Stomach (tissue), 9 donors: ENCODE results near the gene TGIF1. TPM values are rescaled to one million over a fixed set of nuclear protein-coding genes. Genes with fewer than 3 reads are reported as not detected.
A peak's percentile ranks its signal among the peaks of the same experiment; 100 is the strongest.

Experiments used
- DNase-seq, 2 donors: peaks; one replicate each; pipeline versions ENCODE4 v3.0.0 to v3.0.0-alpha.2; 2013 to 2019
- H3K27ac ChIP-seq, 5 donors: fragments of 200-600 bp in 4 of 5; sonication (generic) in 4 of 5; one replicate each; pipeline ENCODE4 v1.5.1; 2013 to 2019; ENCODE audit warnings: mild to moderate bottlenecking in 1 of 5, moderate library complexity in 1 of 5
- H3K27me3 ChIP-seq, 3 donors: fragments of 200-600 bp; sonication (generic); one replicate each; pipeline ENCODE4 v1.5.1; 2017 to 2019; ENCODE audit warnings: mixed run types in 1 of 3
- H3K36me3 ChIP-seq, 4 donors: fragments of 200-600 bp; sonication (generic); 1 replicate in 3 of 4; 2 replicates in 1 of 4; pipeline ENCODE4 v1.5.1; 2016 to 2019
- H3K4me1 ChIP-seq, 4 donors: fragments of 200-600 bp; sonication (generic); one replicate each; pipeline ENCODE4 v1.5.1; 2016 to 2019
- H3K4me3 ChIP-seq, 4 donors: fragments of 200-600 bp; sonication (generic) in 3 of 4; one replicate each; pipeline ENCODE4 v1.5.1; 2016 to 2019; ENCODE audit warnings: mild to moderate bottlenecking in 1 of 4
- H3K9me3 ChIP-seq, 4 donors: fragments of 200-600 bp; sonication (generic); one replicate each; pipeline ENCODE4 v1.5.1; 2016 to 2019
- CTCF ChIP-seq, 7 experiments: fragments of 450-650 bp in 4 of 7; fragments of 200-600 bp in 3 of 7; sonication (generic) in 3 of 7; IDR thresholded peaks; one replicate each; pipeline ENCODE4 v1.5.1; 2016 to 2019; ENCODE audit warnings: antibody characterized with exemption in 7 of 7, control low read depth in 2 of 7, mild to moderate bottlenecking in 1 of 7
- EP300 ChIP-seq: sonication (generic); formaldehyde crosslinking; IDR thresholded peaks from one replicate; pipeline ENCODE4 v1.6.1; 2017; ENCODE audit warnings: antibody characterized with exemption
- POLR2A ChIP-seq, 4 donors: fragments of 450-650 bp; IDR thresholded peaks; one replicate each; pipeline ENCODE4 v1.6.1; 2016; ENCODE audit warnings: antibody characterized with exemption in 4 of 4, control low read depth in 2 of 4, mild to moderate bottlenecking in 1 of 4, moderate library complexity in 1 of 4
- POLR2AphosphoS5 ChIP-seq, 3 donors: sonication (generic); formaldehyde crosslinking; IDR thresholded peaks; one replicate each; pipeline ENCODE4 v1.6.1; 2016; ENCODE audit warnings: antibody characterized with exemption in 3 of 3
- WGBS, 5 donors: extraction: QIAGEN DNeasy Blood & Tissue Kit in 3 of 5; methylation state at CpG; one replicate each; pipeline versions ENCODE4 v1.1.5 to v1.1.7; 2013 to 2018; 5-methylcytosine and 5-hydroxymethylcytosine counted together
- intact Hi-C: fragments of 100-400 bp; cut with DNase I; formaldehyde crosslinking; loops from one replicate; pipeline ENCODE4 v1.15.1; 2023; ENCODE audit warnings: low total_unique reads
- polyA plus RNA-seq, 3 donors: library from polyadenylated mRNA; stranded (reverse); fragments of 200-250 nt; gene quantifications; one replicate each; pipeline ENCODE4 v1.2.3, GENCODE V29; 2013
- total RNA-seq, 5 donors: library from RNA; depleted of rRNA; stranded (reverse); fragments of >200 nt; gene quantifications; one replicate each; pipeline versions ENCODE4 v1.1.0 to v1.2.3, GENCODE V29; 2014 to 2016
- donor health status: healthy with polysubstance abuse.
- donor health status: Bipolar disorder and iron deficiency.
- donor health status: healthy.

TGIF1 gene
- total and polyA plus RNA-seq, 8 donors = 18.7 to 87.6 (median 55.2) TPM

DNA sequence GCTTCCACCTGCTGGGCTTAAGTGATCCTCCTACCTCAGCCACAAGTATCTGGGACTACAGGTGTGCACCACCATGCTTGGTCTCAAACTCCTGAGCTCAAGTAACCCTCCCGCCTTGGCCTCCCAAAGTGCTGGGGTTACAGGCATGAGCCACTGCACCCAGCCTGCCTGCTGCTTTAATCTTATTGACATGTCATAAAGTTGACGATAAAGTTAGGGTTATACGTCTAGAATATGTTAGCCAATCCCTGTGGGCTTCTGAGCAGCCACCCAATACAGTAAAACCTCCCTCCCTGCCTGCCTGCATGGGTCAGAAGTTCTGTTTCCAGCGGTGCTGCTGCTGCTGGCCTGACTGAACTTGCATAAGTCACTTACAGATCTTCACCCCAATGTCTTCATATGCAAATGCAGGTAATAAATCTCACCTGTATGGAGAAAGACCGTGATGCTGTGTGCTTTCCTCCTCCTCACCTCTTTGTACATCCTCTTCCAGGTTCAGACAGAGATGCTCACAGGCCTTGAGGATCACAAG, 30.1 kb downstream of the TGIF1 start:
- H3K27me3 ChIP-seq = no peaks in the 10 kb centered on the region
- no peaks in the 10 kb centered on the region for H3K36me3 ChIP-seq
- TF ChIP-seq POLR2AphosphoS5 (IDR thresholded peaks at IDR 0.05) = no peak
- TF ChIP-seq EP300 = no peak
- TF ChIP-seq CTCF (IDR thresholded peaks at IDR 0.05) = no peak
- no peak for TF ChIP-seq POLR2A (IDR thresholded peaks at IDR 0.05)
- no peak overlapping the region for H3K27ac ChIP-seq
- WGBS, 5 donors = 76 to 84% (median 80%) methylated on average over 3 to 5 of the region's 5 CpGs
- no peaks in the 10 kb centered on the region for H3K4me1 ChIP-seq
- H3K9me3 ChIP-seq = no peaks in the 10 kb centered on the region
- intact Hi-C loops = no loop called here
- no peak for DNase-seq
- H3K4me3 ChIP-seq = no peak overlapping the region

DNA sequence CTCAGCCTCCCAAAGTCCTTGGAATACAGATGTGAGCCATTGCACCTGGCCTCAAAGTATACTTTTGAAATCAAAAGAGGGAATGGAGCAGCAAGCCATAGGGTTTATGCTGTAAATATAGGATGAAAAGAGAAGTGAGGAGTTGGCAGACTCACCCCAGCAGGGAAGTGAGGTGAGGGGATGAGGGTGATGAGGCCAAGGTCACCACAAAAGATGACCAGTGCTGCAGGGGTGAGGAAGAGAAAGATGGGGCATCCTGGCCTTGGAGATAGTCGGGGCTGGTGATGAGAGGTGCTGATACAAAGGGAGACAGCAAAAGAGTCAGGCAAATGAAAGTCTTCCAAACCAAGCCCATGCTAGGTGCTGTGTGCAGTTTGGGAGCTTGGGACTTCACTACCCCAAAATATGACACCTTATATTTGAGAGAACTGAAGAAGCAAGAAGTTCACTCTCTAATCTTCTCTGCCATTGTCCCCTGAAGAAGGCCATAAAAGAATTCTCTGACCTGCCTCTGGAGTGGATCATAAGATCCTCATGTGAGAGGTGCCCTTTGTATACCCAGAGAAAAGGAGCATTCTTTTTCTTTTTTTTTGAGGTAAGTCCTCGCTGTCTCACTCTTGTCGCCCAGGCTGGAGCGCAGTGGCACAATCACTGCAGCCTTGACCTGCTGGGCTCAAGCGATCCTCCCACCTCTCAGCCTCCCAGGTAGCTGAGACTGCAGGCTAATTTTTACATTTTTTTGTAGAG, 31.0 kb downstream of the TGIF1 start:
- Histone ChIP-seq H3K4me3 (no peak overlapping the region), H3K36me3 (no peaks in the 10 kb centered on the region), H3K27me3 (no peaks in the 10 kb centered on the region), H3K4me1 (no peaks in the 10 kb centered on the region), H3K27ac (no peak overlapping the region), H3K9me3 (no peaks in the 10 kb centered on the region)
- whole genome bisulfite sequencing, 5 donors = 84 to 98% (median 97%) methylated on average over 5 of the region's 5 CpGs
- intact Hi-C loops = no loop called here
- TF ChIP-seq CTCF (IDR thresholded peaks at IDR 0.05) (no peak), POLR2AphosphoS5 (IDR thresholded peaks at IDR 0.05) (no peak), EP300 (no peak), POLR2A (IDR thresholded peaks at IDR 0.05) (no peak)
- DNase-seq = no peak

- TF ChIP-seq POLR2AphosphoS5 (IDR thresholded peaks at IDR 0.05) (no peak), CTCF (IDR thresholded peaks at IDR 0.05) (peak in 4 of 7 experiments; percentile 19 to 31 (median 30)), POLR2A (IDR thresholded peaks at IDR 0.05) (no peak), EP300 (no peak)
- Histone ChIP-seq H3K9me3 (no peaks in the 10 kb centered on the region), H3K27me3 (no peaks in the 10 kb centered on the region), H3K27ac (no peak overlapping the region), H3K4me3 (no peak overlapping the region), H3K36me3 (no peaks in the 10 kb centered on the region), H3K4me1 (no peaks in the 10 kb centered on the region)
- intact Hi-C loops = no loop called here
- 33 to 45% (median 42%) methylated on average over 5 of the region's 5 CpGs for WGBS, 5 donors
- DNase-seq = peak in 1 of 2 donors; percentile 74
Measured at GRCh38 chr18:3481696-3482210, 31.8 kb downstream of the TGIF1 start.

DNA sequence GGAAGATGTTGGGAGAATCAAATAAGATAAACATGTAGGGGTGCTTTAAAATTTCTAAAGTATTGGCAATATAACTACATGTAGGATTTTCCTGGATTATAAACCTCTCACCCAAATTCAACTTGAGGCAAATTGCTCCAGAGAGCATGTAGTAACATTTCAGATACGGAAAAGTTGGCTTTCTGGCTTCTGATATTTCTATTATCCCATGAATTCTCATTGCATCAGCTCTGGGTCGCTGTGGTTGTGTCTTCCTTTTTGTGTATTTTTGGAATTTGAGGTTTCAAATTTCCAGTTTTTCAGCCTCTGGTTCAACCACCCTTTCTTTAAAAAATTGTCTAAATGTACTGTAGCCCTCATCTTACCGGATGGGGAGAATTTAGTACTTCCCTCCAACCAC, 32.3 kb downstream of the TGIF1 start:
- no peaks in the 10 kb centered on the region for H3K4me1 ChIP-seq

More for the DNA sequence above, 32.3 kb downstream of the TGIF1 start:
- no peak overlapping the region for H3K27ac ChIP-seq
- intact Hi-C loops = no loop called here
- no peaks in the 10 kb centered on the region for H3K36me3 ChIP-seq
- TF ChIP-seq EP300 = no peak
- TF ChIP-seq CTCF (IDR thresholded peaks at IDR 0.05) = no peak
- TF ChIP-seq POLR2A (IDR thresholded peaks at IDR 0.05) = no peak
- TF ChIP-seq POLR2AphosphoS5 (IDR thresholded peaks at IDR 0.05) = no peak
- 83 to 89% (median 85%) methylated on average over 3 of the region's 3 CpGs for WGBS, 5 donors
- no peak overlapping the region for H3K4me3 ChIP-seq
- H3K9me3 ChIP-seq = no peaks in the 10 kb centered on the region
- no peaks in the 10 kb centered on the region for H3K27me3 ChIP-seq
- no peak for DNase-seq
